Measurements from ENCODE around the gene SLC35B3.
"Not testable (repeated sequence)": the region's sequence is repeated elsewhere in the genome, so short reads cannot be mapped to it uniquely, and the experiment has no call there.

SLC35B3 gene

DNA sequence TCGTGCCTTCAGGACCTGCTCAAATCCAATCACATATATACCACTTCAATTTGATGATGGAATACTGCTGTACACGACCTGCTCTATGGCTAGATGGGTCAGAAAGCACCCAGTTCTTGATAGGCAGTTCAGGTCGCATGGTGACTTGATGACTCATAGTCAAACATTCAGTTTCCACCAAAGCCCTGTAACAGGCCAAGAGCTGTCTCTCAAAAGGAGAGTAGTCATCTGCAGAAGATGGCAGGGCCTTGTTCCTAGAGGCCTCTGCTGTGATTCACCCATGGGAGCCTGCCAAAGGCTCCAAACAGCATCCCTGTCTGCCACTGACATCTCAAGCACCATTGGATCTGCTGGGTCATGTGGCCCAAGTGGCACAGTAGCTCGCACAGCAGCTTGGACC is 29.4 kb downstream of the SLC35B3 start:
- not testable (repeated sequence) for FAIRE-seq

DNA sequence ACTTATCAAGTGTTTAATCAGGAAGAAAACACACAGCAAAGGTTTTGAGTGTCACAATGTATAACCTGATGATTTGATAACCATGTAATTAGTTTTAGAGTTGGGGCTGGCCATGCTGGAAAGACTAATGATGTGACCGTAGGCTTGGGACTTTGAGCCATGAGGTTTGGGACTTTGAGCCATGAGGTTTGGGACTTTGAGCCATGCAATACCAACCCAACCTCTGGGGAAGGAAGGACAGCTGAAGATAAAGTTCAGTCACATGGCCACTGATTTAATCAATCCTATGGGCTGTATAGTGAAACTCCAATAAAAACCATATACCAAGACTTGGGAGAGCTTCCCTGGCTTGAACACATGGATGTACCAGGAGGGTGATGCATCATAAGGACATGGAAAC is 32.8 kb downstream of the SLC35B3 start:
- FAIRE-seq, result no peak

DNA sequence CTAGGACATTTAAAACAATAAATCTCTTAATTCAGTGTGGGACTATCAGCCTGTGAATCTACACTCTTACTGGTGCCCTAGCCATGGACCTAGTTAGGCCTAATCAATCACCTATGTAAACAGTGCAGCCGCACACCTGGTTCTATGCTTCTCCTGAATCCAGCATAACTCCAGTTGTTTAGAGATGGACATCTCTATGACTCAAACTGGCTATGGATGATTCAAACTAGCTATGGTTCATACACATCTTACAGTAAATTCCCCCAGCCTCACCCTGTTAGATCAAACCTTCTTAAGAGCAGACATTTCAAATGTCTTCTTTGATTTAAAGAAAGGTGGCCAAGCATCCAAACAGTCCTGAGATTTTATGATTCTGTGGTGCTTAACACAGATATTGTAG is 34.7 kb downstream of the SLC35B3 start:
- FAIRE-seq, result no peak

DNA sequence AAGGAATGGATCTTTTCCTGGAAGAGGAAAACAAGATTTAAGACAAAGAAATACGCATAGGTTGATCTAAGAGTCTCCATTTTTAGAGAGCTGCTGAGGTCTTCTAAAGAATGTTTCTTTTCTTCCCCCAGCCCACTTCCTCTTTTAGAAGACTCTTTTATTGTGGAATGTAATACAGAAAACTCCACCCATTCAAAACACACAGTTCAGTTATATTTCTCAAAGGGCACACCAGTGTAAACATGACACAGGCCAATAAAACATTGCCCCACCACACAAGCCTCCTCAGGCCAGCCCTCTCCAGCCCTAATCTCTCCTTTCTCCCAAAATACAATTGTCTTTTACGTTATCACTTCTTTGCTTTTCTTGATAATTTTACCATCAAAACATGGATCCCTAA is 42.8 kb downstream of the SLC35B3 start:
- FAIRE-seq, result no peak

DNA sequence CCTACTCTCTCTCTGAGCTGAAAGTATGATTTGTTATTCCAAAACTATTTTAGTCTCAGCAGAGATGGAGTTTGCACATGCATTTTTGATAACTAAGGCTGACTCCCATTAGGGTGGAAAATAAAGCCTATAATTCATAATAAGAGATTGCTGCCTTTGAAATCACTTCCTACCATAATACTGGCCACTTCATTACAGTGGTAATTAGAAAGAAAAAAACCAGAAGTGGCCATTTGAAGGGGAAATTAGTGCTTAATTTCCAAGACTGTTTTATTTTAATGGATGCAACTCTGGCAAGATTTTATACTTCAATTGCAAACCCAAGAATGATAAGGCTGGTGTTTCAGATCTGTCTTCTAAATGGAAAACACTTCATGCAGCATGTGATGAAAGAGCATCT is 43.4 kb downstream of the SLC35B3 start:
- FAIRE-seq, result no peak

DNA sequence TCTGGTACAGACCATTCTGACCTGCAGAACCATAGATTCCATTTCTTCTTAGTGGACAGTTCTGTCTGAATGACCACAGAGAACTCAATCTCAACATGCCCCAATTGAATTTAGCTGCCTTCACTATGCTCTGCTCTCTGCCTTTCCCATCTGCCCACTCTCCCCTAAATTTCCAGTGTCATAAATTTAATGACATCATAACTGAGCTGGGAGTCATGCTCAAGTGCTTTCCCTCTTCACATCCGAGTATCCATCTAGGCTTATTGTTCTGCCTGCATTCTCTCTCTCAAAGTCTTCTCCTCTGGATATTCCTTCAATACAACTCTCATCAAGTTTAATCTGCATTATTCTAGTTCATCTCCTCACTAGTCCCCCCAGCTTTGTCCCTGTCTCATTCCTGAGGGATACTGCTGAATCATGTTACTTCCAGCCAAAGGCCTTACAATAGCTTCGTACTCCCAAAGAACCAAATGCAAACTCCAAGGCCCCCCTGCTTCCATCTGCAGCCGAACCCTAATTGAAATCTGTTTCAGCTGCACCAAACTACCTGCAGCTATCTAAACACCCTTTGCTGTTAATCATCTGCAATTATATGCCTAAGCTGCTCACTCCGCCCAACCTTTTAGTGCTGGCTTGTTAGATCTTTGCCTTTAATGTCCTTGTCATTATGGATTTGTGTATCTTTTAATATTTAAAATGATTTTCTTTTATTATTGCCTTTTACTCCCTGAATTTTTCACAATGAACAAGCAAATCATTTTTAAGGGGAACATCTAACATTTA is 46.1 kb downstream of the SLC35B3 start:
- no peak for FAIRE-seq

DNA sequence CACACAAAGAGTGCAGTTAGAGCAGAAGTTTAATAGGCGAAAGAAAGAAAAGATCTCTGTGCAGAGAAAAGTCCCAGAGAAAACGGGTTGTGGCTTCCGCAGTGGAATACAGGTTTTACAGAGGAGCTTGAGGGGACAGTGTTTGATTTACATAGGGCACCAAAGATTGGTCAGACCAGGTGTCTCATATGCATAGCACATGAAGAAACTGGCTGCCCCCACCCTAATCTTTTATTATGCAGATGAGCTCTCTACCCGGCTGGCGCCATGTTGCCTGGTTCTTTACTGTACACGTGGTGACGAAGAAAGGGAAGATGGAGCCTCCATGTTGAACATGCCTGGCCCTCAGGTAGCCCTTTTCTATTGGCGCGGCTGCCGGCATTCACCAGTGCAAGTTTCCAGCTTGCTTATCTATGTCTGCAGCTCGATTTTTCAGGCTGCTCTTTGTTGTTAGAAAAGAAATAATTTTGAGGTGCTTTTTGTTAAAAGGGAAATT is 47.4 kb downstream of the SLC35B3 start:
- FAIRE-seq, result no peak

DNA sequence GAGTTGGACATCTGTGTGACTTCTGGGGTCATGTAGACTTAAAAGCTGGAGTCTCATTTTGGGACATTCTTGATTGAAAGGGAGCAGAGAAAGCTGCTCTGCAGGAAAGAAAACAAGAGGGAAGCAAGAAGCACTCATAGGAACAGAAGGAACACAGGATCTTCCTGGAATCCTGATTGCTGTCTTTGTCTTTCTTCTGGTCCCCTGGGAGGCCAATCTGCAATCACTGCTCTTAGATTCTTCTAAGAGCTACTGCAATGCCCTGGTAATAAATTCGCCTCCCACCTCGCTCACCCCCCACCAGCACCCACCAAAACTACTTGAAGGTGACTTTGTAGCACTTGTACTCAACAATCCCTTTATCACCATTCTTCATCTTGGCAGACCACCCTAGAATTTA is 51.8 kb downstream of the SLC35B3 start:
- FAIRE-seq, result no peak

DNA sequence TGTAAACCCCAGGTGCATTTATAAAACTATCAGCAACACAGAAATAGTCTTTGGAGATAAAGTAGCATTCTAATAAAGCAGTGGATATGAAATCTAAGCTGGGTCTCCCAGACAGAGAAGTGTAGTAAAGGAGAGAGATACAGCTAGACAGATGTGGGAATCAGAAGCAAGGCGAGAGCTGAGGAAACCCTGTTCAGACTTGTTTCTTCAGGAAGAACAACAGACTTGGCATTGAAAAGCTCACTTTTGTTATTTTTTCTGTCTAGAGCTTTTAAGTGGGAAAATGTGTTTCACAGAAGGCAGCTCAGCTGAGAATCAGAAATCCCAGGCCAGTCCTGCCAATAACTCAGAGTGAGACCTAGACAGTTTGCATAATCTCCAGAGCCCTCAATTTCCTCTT is 52.9 kb downstream of the SLC35B3 start:
- no peak for FAIRE-seq

DNA sequence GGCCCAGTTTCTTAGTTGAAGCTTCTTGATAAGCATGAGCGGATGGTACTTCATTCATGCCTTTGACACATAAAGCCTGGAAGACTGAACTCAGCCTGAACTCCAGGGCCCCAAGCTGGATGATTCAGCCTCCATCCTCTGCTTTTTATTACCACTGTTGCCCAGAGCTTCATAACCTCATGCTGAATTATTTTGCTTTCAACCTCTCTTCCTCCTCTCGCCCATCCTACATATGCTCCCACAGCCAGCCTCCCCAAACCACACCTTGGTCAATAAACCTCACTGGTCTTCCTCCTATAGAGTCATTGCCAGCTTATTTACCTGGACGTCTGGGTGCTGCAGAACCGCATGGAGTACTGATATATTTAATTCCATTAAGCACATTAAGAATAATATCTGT is 59.4 kb downstream of the SLC35B3 start:
- FAIRE-seq, result no peak

Data from TTC549 (cell line).